Stomach smooth muscle (tissue), 2 donors: ENCODE measurements around the gene SMURF2.
"Not testable (repeated sequence)": the region's sequence is repeated elsewhere in the genome, so short reads cannot be mapped to it uniquely, and the experiment has no call there.

Experiments used
- H3K27ac ChIP-seq: one replicate; pipeline ENCODE4 v1.7.0; 2013; ENCODE audit warnings: mild to moderate bottlenecking, low read length, inconsistent platforms
- H3K27me3 ChIP-seq, 2 donors: one replicate each; pipeline ENCODE4 v1.7.0; 2013; ENCODE audit warnings: low read length in 2 of 2; ENCODE audit not compliant: insufficient read depth in 2 of 2, control insufficient read depth in 1 of 2
- H3K36me3 ChIP-seq, 2 donors: one replicate each; pipeline ENCODE4 v1.7.0; 2013; ENCODE audit warnings: low read length in 2 of 2; ENCODE audit not compliant: control insufficient read depth in 2 of 2, insufficient read depth in 2 of 2
- H3K4me1 ChIP-seq: one replicate; pipeline ENCODE4 v1.7.0; 2013; ENCODE audit warnings: low read length; ENCODE audit not compliant: control insufficient read depth, insufficient read depth
- H3K4me3 ChIP-seq, 2 donors: one replicate each; pipeline ENCODE4 v1.7.0; 2013; ENCODE audit warnings: low read length in 2 of 2
- H3K9ac ChIP-seq, 2 donors: one replicate each; pipeline ENCODE4 v1.7.0; 2013; ENCODE audit warnings: low read length in 2 of 2, mild to moderate bottlenecking in 1 of 2
- H3K9me3 ChIP-seq, 2 donors: one replicate each; pipeline ENCODE4 v1.7.0; 2013; ENCODE audit warnings: low read length in 2 of 2; ENCODE audit not compliant: control insufficient read depth in 2 of 2
- donor health status: healthy.
- donor health status: Pancreatic carcinoma.

The SMURF2 gene

DNA sequence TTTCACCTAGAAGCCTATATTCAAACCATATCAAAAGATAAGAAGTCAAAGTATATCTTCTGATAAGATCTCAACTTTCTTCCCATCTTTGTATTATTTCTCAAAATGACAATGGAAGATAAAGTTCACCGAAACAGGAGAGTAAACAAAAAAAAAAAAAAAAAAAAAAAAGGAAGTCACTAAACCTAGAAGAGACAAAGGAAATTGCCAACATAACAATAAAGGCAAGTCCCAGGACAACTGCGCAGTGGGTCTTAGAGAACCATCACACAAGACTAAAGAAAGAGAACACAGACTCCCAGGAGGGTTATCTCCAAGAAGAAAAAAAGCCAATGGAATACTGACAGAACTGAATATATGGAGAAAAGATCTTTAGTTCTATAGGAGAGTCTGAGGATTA, 65.7 kb downstream of the SMURF2 start:
- H3K27me3 ChIP-seq: no peaks in the 10 kb centered on the region
- H3K4me1 ChIP-seq: no peaks in the 10 kb centered on the region
- H3K27ac ChIP-seq: no peak overlapping the region
- no peak overlapping the region for H3K4me3 ChIP-seq
- H3K9ac ChIP-seq: no peak overlapping the region
- peaks cover 0 to 2% of the 10 kb centered on the region in 2 donors for H3K36me3 ChIP-seq
- H3K9me3 ChIP-seq: no peaks in the 10 kb centered on the region

DNA sequence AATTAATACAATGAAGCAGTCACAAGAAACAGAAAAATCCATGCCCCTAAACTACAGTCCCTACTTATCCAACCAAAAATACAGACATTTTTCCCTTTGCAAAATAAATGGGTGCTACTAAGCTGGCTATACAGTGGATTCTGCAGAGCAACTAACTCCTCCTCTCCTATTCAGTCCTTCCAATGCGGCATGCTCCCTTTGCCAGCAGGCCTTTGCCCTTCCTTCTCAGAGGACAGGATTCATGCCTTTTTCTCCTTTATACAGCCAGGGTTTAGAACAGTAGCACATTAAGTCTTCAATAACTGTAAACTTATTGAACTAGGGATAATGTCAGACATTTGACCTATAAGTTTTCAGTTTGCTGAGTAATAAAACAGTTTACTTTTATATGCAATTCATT, 70.2 kb downstream of the SMURF2 start:
- H3K36me3 ChIP-seq: peaks cover 2 to 3% of the 10 kb centered on the region in 2 donors
- H3K4me3 ChIP-seq: no peak overlapping the region
- no peaks in the 10 kb centered on the region for H3K9me3 ChIP-seq
- no peaks in the 10 kb centered on the region for H3K4me1 ChIP-seq
- no peaks in the 10 kb centered on the region for H3K27me3 ChIP-seq
- H3K9ac ChIP-seq: no peak overlapping the region
- H3K27ac ChIP-seq: no peak overlapping the region

DNA sequence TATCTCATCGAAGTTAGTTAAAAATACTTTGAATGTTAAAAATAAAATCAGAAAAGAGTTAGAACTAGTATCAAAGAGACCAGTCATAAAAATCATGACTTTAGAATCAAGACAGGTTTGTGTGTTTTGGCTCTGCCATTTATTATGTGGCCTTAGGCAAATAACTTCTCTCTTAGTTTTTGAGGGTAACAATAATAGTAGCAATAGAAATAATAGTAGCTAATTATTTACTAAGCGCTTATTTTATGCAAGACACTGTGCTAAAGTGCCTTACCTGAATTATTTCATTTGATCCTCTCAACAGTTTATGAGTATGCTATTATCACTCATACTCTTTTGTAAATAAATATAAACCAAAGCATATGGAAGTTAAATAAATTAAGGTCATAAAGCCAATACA, 77.0 kb downstream of the SMURF2 start:
- no peaks in the 10 kb centered on the region for H3K27me3 ChIP-seq
- H3K9ac ChIP-seq: no peak overlapping the region
- H3K4me1 ChIP-seq: no peaks in the 10 kb centered on the region
- H3K27ac ChIP-seq: no peak overlapping the region
- H3K4me3 ChIP-seq: no peak overlapping the region
- no peaks in the 10 kb centered on the region for H3K9me3 ChIP-seq
- peaks cover 18 to 23% of the 10 kb centered on the region in 2 donors for H3K36me3 ChIP-seq

DNA sequence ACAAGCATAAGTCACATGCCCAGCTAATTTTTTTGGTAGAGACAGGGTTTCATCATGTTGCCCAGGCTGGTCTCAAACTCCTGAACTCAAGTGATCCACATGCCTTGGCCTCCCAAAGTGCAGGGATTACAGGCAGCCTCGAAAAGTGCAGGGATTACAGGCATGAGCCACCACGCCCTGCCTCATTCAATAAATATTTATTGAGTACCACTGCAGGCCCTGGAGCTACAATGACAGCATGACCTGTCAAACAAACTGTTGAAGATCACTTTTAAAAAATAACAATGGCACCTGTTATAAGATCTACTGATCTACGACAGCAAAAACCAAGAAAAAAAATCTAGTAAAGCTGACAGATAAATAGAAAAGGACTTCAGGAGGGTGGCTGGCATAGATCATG, 79.1 kb downstream of the SMURF2 start:
- H3K27me3 ChIP-seq: no peaks in the 10 kb centered on the region
- peaks cover 18 to 27% of the 10 kb centered on the region in 2 donors for H3K36me3 ChIP-seq
- H3K9ac ChIP-seq: no peak overlapping the region
- H3K4me3 ChIP-seq: no peak overlapping the region
- H3K27ac ChIP-seq: no peak overlapping the region
- no peaks in the 10 kb centered on the region for H3K4me1 ChIP-seq
- H3K9me3 ChIP-seq: no peaks in the 10 kb centered on the region

- no peaks in the 10 kb centered on the region for H3K4me1 ChIP-seq
- H3K27me3 ChIP-seq: no peaks in the 10 kb centered on the region
- no peak overlapping the region for H3K4me3 ChIP-seq
- H3K9ac ChIP-seq: no peak overlapping the region
- H3K27ac ChIP-seq: no peak overlapping the region
- no peaks in the 10 kb centered on the region for H3K9me3 ChIP-seq
- H3K36me3 ChIP-seq: peaks cover 21 to 30% of the 10 kb centered on the region in 2 donors
Observed at GRCh38 chr17:64580384-64581315, 81.5 kb downstream of the SMURF2 start.

- Histone ChIP-seq H3K27me3 (no peaks in the 10 kb centered on the region), H3K9ac (no peak overlapping the region), H3K36me3 (peaks cover 21 to 30% of the 10 kb centered on the region in 2 donors), H3K4me1 (no peaks in the 10 kb centered on the region), H3K27ac (no peak overlapping the region), H3K9me3 (no peaks in the 10 kb centered on the region), H3K4me3 (no peak overlapping the region)
Observed at GRCh38 chr17:64579917-64580316, 82.2 kb downstream of the SMURF2 start.

DNA sequence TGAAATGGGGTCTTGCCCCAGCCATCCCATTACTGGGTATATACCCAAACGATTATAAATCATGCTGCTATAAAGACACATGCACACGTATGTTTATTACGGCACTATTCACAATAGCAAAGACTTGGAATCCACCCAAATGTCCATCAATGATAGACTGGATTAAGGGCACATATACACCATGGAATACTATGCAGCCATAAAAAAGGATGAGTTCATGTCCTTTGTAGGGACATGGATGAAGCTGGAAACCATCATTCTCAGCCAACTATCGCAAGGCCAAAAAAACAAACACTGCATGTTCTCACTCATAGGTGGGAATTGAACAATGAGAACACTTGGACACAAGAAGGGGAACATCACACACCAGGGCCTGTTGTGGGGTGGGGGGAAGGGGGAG, 85.1 kb downstream of the SMURF2 start:
- H3K9ac ChIP-seq, H3K27ac ChIP-seq, H3K9me3 ChIP-seq, H3K4me3 ChIP-seq, H3K27me3 ChIP-seq, H3K4me1 ChIP-seq: not testable (repeated sequence)
- peaks cover 12 to 22% of the 10 kb centered on the region in 2 donors for H3K36me3 ChIP-seq

GRCh38 chr17:64575431-64575830, 86.7 kb downstream of the SMURF2 start:
- H3K27ac ChIP-seq: no peak overlapping the region
- no peak overlapping the region for H3K9ac ChIP-seq
- no peaks in the 10 kb centered on the region for H3K9me3 ChIP-seq
- no peak overlapping the region for H3K4me3 ChIP-seq
- H3K4me1 ChIP-seq: peaks cover 5% of the 10 kb centered on the region
- no peaks in the 10 kb centered on the region for H3K27me3 ChIP-seq
- H3K36me3 ChIP-seq: peaks cover 14 to 15% of the 10 kb centered on the region in 2 donors

GRCh38 chr17:64574646-64575045, 87.5 kb downstream of the SMURF2 start:
- no peak overlapping the region for H3K9ac ChIP-seq
- no peaks in the 10 kb centered on the region for H3K9me3 ChIP-seq
- peaks cover 5% of the 10 kb centered on the region for H3K4me1 ChIP-seq
- H3K27ac ChIP-seq: no peak overlapping the region
- peaks cover 12 to 15% of the 10 kb centered on the region in 2 donors for H3K36me3 ChIP-seq
- no peaks in the 10 kb centered on the region for H3K27me3 ChIP-seq
- no peak overlapping the region for H3K4me3 ChIP-seq

DNA sequence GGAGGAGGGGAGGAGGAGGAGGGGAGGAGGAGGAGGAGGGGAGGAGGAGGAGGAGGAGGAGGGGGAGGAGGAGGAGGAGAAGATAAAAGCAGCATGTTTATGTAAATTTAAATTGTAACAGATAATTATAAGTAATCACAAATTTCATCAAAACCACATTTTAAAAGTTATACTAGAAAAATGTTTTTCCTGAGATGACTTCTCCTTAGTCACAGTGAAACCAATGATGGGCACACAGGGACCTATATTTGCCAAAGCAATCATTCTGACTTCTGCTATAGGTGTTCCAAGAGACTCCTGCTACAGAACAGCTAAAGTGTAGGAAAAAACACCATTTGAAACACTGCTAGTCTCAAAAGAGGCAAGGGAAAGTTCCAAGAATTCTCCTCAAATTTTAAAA, 88.9 kb downstream of the SMURF2 start:
- Histone ChIP-seq H3K36me3 (peaks cover 9 to 17% of the 10 kb centered on the region in 2 donors), H3K27me3 (no peaks in the 10 kb centered on the region), H3K9me3 (no peaks in the 10 kb centered on the region), H3K4me3 (no peak overlapping the region), H3K4me1 (peaks cover 5% of the 10 kb centered on the region), H3K27ac (no peak overlapping the region), H3K9ac (peak overlapping the region in 1 of 2 donors; percentile 37)

DNA sequence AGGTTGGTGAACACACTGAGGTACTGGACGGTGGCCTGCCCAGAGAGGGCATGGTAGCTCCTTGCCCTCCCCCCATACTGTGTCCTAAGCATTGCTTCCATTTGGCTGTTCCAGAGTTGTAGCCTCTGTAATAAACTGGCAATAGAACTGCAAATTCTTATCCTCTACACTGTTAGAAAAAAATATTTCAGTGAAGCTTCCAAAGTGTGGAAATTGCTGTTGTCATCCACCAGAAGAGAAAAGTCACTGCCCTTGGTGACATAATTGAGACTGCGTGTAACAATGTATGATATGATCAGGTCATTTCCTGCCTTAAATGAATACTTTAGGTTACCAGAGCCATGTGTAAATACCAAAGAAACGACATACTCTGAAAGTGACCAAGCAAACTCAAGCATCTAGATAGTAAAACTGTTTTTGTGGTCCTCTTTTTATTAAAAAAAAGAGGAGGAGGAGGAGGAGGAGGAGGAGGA, 89.4 kb downstream of the SMURF2 start:
- Histone ChIP-seq H3K9me3 (no peaks in the 10 kb centered on the region), H3K27ac (no peak overlapping the region), H3K36me3 (peaks cover 9 to 18% of the 10 kb centered on the region in 2 donors), H3K4me1 (peaks cover 5% of the 10 kb centered on the region), H3K4me3 (no peak overlapping the region), H3K9ac (no peak overlapping the region), H3K27me3 (no peaks in the 10 kb centered on the region)
